A673 (cell line): ENCODE measurements around the gene IER5L. TPM values are rescaled to one million over a fixed set of nuclear protein-coding genes. Genes with fewer than 3 reads are reported as not detected.

Source experiments
- BruUV-seq: library from RNA; stranded (reverse); fragments of 400-500 nt; replicated peaks from 2 replicates; lab custom pipeline; 2021; lab: Mats Ljungman, UMichigan
- CTCF ChIA-PET: fragments of 300-600 bp; sonication (Branson Sonifier 250); formaldehyde crosslinking; loops from one replicate; lab custom pipeline; 2022; ENCODE audit warnings: antibody characterized with exemption; lab: Charles Lee
- POLR2A ChIA-PET: fragments of 300-600 bp; sonication (Branson Sonifier 250); formaldehyde crosslinking; loops from one replicate; lab custom pipeline; 2022; ENCODE audit warnings: antibody characterized with exemption; ENCODE audit not compliant: low non-redundant PET; lab: Charles Lee
- DNase-seq: peaks from one replicate; pipeline ENCODE4 v3.0.0-alpha.2; 2015; ENCODE audit warnings: low spot score
- H3K27ac ChIP-seq: fragments of 200-600 bp; sonication (generic); 2 replicates; pipeline ENCODE4 v1.5.1; 2016; ENCODE audit warnings: mixed run types, low read depth, mild to moderate bottlenecking, mixed read lengths, antibody characterized with exemption, low read length; ENCODE audit not compliant: poor library complexity, severe bottlenecking
- H3K27me3 ChIP-seq: fragments of 200-600 bp; sonication (generic); replicated peaks from 2 replicates; pipeline ENCODE4 v1.6.1; 2017; ENCODE audit warnings: mixed run types, low read depth, mild to moderate bottlenecking, mixed read lengths, antibody characterized with exemption, low read length; ENCODE audit not compliant: insufficient read depth, poor library complexity
- H3K36me3 ChIP-seq: fragments of 200-600 bp; sonication (generic); 2 replicates; pipeline ENCODE4 v1.6.1; 2016; ENCODE audit warnings: mixed run types, mild to moderate bottlenecking, mixed read lengths, antibody characterized with exemption, low read length; ENCODE audit not compliant: insufficient read depth, poor library complexity, severe bottlenecking
- H3K4me1 ChIP-seq: fragments of 200-600 bp; sonication (generic); 2 replicates; pipeline ENCODE4 v1.6.1; 2017; ENCODE audit warnings: mixed run types, mild to moderate bottlenecking, mixed read lengths, antibody characterized with exemption, low read length; ENCODE audit not compliant: insufficient read depth, poor library complexity, severe bottlenecking
- H3K4me3 ChIP-seq: fragments of 200-600 bp; sonication (generic); 2 replicates; pipeline ENCODE4 v1.5.1; 2016; ENCODE audit warnings: low read depth, mixed run types, mild to moderate bottlenecking, mixed read lengths, low read length; ENCODE audit not compliant: poor library complexity, severe bottlenecking
- H3K9me3 ChIP-seq: fragments of 200-600 bp; sonication (generic); 2 replicates; pipeline ENCODE4 v1.6.1; 2016; ENCODE audit warnings: mixed run types, low read depth, mild to moderate bottlenecking, mixed read lengths, antibody characterized with exemption, low read length; ENCODE audit not compliant: poor library complexity, severe bottlenecking
- CTCF ChIP-seq: fragments of 300-800, 200-600 bp; sonication (generic); conservative IDR thresholded peaks from 2 replicates; pipeline ENCODE4 v1.5.1; 2017; ENCODE audit warnings: low read depth, mild to moderate bottlenecking, antibody characterized with exemption, low read length, moderate library complexity, mixed read lengths
- EZH2 ChIP-seq: fragments of 200-600 bp; sonication (generic); IDR thresholded peaks from 2 replicates; pipeline ENCODE4 v1.6.1; 2017; ENCODE audit warnings: borderline replicate concordance, low read depth, mild to moderate bottlenecking, mixed read lengths, antibody characterized with exemption, low read length; ENCODE audit not compliant: poor library complexity, severe bottlenecking
- intact Hi-C: fragments of 100-400 bp; cut with micrococcal nuclease; formaldehyde crosslinking; loops from one replicate; pipeline ENCODE4 v1.10.0; 2022; ENCODE audit not compliant: unreplicated experiment
- total RNA-seq: library from RNA; stranded (reverse); gene quantifications from 2 replicates; pipeline ENCODE4 v1.2.3, GENCODE V29; 2021

The IER5L gene
- total RNA-seq, 1 experiment from 2014 or later, result 14.0 TPM

DNA sequence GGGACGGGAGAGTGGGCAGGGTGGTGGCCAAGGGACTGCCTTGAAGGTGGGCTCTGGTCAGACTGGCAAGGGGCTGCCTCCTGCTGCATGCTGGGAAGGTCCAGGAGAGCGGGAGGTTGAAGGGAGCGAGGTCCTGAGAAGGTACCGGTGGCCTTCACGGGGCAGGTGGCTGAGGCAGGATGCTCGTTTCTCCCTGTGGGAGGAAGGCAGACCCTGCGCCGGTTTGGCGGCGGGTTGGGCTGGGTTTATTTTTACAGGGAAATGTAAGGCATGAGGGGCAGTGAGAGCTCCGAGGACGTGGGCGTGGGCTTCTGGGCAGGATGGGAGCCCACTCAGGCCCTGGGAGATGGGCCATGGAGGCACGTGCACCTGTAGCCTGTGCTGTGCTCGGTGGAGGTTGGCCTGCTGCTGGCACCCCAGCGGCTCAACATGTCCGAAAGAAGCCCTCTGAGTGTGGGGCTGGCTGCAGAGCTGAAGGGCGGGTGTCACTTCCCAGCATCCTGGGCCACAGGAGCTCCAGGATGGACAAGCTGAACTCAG lies 27.3 kb downstream of the IER5L start:
- TF ChIP-seq CTCF (no peak), EZH2 (no peak)
- intact Hi-C loops, result no loop called here
- Histone ChIP-seq H3K27me3 (no peaks in the 10 kb centered on the region), H3K4me3 (no peak overlapping the region), H3K36me3 (peaks cover 6% of the 10 kb centered on the region), H3K4me1 (no peaks in the 10 kb centered on the region), H3K27ac (no peak overlapping the region), H3K9me3 (no peaks in the 10 kb centered on the region)
- POLR2A ChIA-PET, result interaction anchor here (0.6 kb wide), 1 partner anchor 11 kb away, joined by 4 read pairs; no protein-coding TSS in a partner anchor
- CTCF ChIA-PET, result interaction anchor here (1.5 kb wide), 1 partner anchor 8 kb away, joined by 4 read pairs; no protein-coding TSS in a partner anchor
- no peak for DNase-seq
- BruUV-seq, result no TSS peak

DNA sequence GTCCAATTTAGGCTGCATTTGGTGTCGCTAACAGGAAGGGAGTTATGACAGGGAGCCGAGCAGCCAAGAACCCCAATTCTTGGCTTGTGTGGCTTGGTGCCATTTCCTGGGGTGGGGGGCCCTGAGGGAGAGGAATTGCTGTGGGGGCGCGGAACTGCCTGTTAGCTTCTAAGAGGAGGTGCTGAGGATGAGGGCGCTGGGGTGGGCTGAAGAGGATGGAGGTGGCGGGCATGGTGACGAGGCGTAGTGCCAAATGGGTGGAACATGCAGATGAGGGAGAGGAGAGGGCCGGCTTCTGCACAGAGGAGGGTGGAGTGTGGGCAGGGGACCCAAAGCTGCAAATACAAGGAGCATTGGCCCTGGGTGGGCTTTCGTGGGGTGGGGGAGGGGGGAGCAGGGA lies 27.9 kb downstream of the IER5L start:
- Histone ChIP-seq H3K4me1 (no peaks in the 10 kb centered on the region), H3K9me3 (no peaks in the 10 kb centered on the region), H3K36me3 (peaks cover 6% of the 10 kb centered on the region), H3K27ac (no peak overlapping the region), H3K27me3 (no peaks in the 10 kb centered on the region), H3K4me3 (no peak overlapping the region)
- TF ChIP-seq EZH2 (no peak), CTCF (no peak)
- POLR2A ChIA-PET, result interaction anchor here (0.6 kb wide), 1 partner anchor 11 kb away, joined by 4 read pairs; no protein-coding TSS in a partner anchor
- CTCF ChIA-PET, result no interaction called here
- intact Hi-C loops, result no loop called here
- DNase-seq, result no peak
- no TSS peak for BruUV-seq

DNA sequence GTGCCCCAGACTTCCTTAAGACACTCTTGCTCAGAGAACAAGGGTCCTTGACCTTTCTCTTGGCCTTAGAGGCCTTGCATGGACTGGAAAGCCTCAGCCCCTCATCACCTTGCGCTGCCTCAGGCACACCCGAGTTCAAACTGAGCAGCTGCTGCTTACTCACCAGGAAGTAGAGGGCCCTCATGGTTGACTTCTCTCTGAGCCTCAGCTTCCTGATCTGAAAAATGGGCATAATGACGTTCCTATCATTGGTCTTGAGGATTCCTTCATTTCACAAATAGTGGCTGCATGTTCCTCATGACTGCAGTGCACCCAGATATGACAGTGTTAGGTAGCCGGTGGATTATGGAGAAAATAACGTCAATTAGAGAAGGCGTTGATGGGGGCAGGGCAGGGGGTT lies 28.6 kb downstream of the IER5L start:
- Histone ChIP-seq H3K27ac (no peak overlapping the region), H3K4me1 (no peaks in the 10 kb centered on the region), H3K36me3 (peaks cover 6% of the 10 kb centered on the region), H3K9me3 (no peaks in the 10 kb centered on the region), H3K4me3 (no peak overlapping the region), H3K27me3 (no peaks in the 10 kb centered on the region)
- POLR2A ChIA-PET, result no interaction called here
- CTCF ChIA-PET, result no interaction called here
- intact Hi-C loops, result loop anchor here (10.0 kb wide), 1 partner anchor 185 kb away; no protein-coding TSS in a partner anchor
- no peak for TF ChIP-seq EZH2
- TF ChIP-seq CTCF, result no peak
- DNase-seq, result no peak
- BruUV-seq, result no TSS peak
